Transverse colon (tissue), 3 donors: Measurements from ENCODE around the gene DEUP1.

Experiments used
- CTCF ChIP-seq, 5 experiments: fragments of 200-600 bp in 3 of 5; fragments of 450-650 bp in 2 of 5; sonication (generic) in 3 of 5; IDR thresholded peaks; 1 replicate in 2 of 5; 2 replicates in 3 of 5; pipeline ENCODE4 v1.5.1; 2016 to 2017; ENCODE audit warnings: antibody characterized with exemption in 5 of 5, inconsistent platforms in 3 of 5, mild to moderate bottlenecking in 2 of 5, moderate library complexity in 1 of 5
- EP300 ChIP-seq: sonication (generic); formaldehyde crosslinking; IDR thresholded peaks from one replicate; pipeline ENCODE4 v1.6.1; 2017; ENCODE audit warnings: antibody characterized with exemption, low read depth
- POLR2A ChIP-seq: fragments of 450-650 bp; IDR thresholded peaks from one replicate; pipeline ENCODE4 v1.6.1; 2016; ENCODE audit warnings: antibody characterized with exemption, mild to moderate bottlenecking, moderate library complexity

GRCh38 chr11:93482556-93482955 is 152.0 kb downstream of the DEUP1 start:
- TF ChIP-seq EP300: no peak
- TF ChIP-seq CTCF (IDR thresholded peaks at IDR 0.05): no peak
- no peak for TF ChIP-seq POLR2A
